Hindlimb muscle (tissue), 1 donor: ENCODE measurements around the gene PEX26. TPM values are rescaled to one million over a fixed set of nuclear protein-coding genes. Genes with fewer than 3 reads are reported as not detected.
"Not testable (repeated sequence)": the region's sequence is repeated elsewhere in the genome, so short reads cannot be mapped to it uniquely, and the experiment has no call there.

Source experiments
- DNase-seq: peaks from one replicate; pipeline ENCODE4 v3.0.0-alpha.2; 2013
- polyA plus RNA-seq: library from polyadenylated mRNA; unstranded; fragments of 120-200 nt; gene quantifications from one replicate; pipeline ENCODE4 v1.2.1, GENCODE V29; 2013; ENCODE audit not compliant: insufficient read length

Gene PEX26
- polyA plus RNA-seq, 1 donor, result 18.0 TPM

- no peak for DNase-seq
Measured at GRCh38 chr22:18101536-18101935, 23.7 kb downstream of the PEX26 start.

DNA sequence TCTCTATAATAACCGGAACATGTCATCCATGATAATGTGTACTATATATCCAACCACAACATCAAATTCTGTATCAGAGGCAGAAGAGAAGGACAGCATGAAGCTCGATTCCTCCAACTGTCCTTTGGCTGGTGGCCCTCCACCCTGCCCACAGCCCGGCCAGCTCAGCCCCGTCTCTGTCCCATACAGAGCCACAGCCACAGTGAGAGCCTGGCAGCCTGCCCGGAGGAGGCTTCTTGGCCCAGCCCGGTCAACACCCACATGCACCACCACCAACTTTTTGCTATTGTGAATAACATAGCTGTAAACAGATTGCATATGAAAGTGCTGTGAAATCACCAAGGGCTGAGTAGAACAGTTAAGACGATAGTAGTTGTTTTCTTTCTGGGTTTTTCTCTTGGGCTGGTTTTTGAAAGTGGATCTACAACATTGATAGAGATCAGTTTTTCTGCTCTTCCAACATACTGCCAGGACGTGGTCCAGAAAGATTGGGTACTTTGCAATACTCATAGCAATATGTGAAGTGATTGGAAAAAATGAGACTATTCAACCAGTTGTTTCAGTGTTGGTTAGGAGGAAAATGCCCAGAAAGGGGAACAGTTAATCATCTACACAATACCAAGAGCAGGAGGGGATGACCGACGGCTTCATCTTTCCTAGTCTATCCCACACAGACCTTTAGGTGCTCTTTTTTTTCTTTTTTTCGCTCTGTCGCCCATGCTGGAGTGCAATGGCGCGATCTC is 25.9 kb downstream of the PEX26 start:
- no peak for DNase-seq

DNA sequence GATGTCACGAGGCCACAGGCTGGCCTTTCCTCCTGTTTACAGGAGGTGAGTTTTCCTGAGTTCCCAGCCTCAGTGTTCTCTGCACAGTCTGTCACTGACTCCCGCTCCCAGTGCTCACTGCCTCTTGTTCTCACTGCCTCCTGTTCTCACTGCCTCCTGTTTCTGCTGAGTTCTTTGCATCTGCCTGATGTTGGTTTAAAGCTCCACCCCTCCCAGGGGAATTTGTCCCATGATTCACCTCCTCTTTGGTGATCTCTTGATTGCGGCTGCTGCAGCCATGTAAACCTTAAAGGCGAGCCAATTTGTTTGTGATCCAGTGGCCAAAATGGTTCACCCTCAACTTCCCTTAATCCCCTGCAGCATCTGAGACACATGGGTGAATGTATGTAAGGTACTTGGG is 26.8 kb downstream of the PEX26 start:
- DNase-seq, result no peak

GRCh38 chr22:18105981-18106380 is 28.2 kb downstream of the PEX26 start:
- DNase-seq, result not testable (repeated sequence)

DNA sequence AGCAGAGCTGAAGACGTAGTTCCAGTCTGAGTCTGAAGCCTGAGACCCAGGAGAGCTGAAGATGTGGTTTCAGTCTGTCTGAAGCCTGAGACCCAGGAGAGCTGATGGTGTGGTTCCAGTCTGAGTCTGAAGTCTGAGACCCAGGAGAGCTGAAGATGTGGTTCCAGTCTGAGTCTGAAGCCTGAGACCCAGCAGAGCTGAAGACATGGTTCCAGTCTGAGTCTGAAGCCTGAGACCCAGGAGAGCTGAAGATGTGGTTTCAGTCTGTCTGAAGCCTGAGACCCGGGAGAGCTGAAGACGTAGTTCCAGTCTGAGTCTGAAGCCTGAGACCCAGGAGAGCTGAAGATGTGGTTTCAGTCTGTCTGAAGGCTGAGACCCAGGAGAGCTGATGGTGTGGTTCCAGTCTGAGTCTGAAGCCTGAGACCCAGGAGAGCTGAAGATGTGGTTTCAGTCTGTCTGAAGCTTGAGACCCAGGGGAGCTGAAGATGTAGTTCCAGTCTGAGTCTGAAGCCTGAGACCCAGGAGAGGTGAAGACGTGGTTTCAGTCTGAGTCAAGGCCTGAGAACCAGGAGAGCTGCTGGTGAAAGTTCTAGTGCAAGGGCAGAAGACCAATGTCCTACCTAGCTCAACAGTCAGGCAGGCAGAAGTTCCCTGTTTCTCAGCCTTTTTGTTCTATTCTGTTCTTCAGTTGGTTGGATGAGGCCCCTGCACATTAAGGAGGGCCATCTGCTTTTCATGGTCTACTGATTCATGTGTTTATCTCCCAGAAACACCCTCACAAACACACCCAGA is 29.0 kb downstream of the PEX26 start:
- not testable (repeated sequence) for DNase-seq

GRCh38 chr22:18108187-18108586 is 30.4 kb downstream of the PEX26 start:
- DNase-seq, result no peak

- DNase-seq, result no peak
Measured at GRCh38 chr22:18109410-18110193, 31.8 kb downstream of the PEX26 start.

DNA sequence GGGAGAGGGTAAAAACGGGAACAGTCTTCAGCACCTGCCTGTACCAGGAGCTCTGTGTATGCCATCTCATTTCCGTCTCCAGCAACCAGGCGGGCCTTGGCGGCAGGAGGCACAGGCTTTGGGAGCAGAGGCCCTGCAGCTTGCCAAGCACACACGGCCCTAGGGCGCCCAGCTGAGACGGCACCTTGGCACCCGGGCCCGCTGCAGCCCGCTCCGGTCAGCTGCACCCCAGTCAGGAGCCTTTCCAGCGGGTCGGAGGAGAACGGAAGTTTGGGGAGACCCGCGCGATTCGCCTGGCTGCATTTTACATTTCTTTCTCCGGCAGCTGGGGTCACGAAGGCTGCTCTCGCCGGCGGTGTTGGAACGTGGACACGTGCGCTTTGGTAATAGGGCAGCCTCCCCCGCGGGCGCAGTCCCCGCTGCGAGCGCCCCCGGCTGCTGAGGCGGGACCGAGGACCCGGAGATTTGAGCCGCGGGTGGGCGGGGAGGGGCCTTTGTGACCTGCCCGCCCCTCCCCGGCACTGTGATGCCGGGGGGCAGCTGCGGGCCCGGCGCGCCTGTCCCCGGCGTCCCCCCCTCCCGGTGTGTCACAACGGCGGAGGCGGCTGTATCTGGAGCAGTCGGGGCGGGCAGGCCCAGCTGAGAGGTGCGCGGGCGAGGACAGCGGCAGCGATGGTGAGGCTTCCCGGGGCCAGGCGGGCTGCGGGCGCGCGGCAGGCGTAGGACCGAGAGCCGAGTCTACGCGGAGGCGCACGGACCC is 32.6 kb downstream of the PEX26 start, which contains the start of gene TUBA8:
Gene TUBA8, plus strand, starts transcription at position 616 of the 760 bp plus-strand sequence. Its CDS starts 57 bp downstream, at position 673.
- peak; percentile 33 for DNase-seq

DNA sequence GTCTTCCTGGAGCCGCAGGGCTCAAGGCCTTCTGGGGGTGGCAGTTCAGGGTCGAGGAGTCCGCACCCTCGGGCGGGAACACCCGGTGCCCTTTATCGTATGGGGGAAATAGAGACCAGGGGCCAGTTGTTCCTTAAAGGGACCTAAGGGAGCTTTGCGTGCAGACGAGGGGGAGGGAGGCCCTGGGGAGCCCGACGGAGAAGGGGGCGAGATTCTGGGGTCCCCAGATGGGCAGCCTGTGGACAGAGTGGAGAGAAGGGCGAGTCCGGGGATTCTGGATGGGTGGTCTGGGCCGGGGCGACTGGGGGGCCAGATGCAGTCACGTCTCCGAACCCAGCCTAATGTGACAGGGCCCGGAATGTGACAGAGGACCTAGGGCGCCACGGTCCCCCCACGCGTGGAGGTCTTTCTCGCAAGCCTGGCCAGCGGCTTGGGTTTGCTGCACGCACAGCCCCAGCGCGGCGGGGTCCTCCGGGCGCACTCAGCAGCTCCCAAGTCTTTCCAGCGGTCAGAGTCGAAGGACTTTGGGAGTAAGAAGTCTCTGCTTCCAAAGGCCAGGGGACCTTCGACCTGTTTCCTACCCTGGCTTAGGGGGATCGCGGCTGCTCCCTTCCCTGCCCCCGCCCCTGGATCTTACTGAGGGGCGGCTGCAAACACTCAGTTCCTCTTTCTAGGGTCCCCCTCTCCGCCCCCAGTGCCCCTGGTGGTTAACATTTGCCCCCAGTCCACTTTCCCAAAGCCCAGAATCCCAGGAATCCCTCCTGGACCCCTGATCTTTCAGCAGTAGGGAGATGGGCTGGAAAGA is 33.4 kb downstream of the PEX26 start:
- no peak for DNase-seq

DNA sequence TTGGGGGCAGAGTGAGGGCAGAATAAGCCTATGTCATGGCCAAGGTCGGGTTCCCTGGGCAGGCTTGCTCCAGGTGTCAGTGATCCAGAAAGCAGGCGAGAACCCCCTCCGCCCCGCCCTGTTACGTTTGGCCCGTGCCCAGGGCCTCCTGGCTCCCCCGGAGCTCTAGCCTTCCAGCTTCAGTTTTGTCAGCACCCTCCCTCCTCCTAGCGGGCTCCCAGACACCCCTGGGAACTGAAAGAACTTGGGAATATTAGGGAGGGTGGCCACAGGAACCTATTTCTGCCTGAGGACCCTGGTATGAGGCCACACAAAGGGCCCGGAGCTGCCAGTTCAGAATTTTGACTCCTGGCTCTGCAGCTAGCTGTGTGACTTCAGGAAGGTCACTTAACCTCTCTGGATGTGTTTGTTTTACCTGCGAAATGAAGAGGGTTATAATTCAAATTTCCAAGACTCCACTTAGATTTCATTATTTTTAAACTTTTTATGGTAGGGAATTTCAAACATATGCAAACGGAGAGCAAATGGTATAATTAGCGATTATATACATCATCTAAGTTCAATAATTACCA is 34.1 kb downstream of the PEX26 start:
- no peak for DNase-seq

DNA sequence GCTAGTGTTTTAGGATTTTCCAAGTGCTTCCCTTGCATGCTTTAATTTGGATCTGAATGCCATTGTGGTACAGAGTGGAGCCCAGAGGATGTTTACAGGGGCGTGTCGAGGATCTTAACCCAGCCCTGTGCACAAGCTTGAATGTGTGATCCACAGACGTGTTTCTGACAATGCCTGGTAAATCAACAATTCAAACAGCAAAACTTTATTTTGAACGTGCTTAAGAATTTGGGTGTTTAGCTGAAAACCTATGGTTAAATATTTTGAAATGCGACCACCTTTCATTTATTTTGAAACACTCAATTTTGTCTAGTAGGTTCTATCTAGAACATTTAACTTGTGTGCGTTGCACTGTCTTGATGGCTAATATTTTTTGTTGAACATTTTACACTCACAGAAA is 34.6 kb downstream of the PEX26 start:
- DNase-seq, result no peak

GRCh38 chr22:18113680-18114394 is 36.0 kb downstream of the PEX26 start:
- no peak for DNase-seq

- DNase-seq, result no peak
Measured at GRCh38 chr22:18114495-18114894, 36.7 kb downstream of the PEX26 start.

DNA sequence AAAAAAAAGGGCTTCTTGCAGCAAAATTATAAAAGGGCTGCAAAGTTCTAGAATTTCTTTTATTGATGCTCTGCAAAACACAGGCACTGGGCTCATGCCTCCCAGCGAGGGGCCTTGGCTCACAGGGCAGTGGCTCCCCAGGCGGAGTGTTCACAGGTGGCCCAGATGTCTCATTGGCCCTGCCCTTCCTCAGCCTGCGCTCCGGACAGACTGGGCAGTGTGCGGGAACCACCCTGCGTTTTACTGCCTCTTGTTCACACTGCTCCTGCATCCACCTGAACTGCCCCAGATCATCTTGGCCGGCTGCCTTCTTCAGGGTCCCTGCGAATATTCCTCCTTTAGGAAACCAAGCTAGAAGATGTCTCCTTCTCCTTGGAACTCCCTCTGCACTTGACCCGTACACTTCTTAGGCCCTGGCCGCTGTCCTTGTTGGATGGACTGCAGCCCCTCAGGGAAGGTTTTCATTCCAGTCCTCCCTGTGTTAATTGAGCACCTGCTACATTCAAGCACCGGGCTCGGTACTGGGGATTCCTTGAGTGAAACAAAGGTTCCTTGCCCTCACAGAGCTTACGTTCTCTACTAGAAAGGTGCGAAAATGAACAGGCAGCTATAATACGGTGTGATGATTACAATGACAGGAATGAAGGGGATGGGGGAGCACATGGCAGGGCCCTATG is 37.3 kb downstream of the PEX26 start:
- no peak for DNase-seq

DNA sequence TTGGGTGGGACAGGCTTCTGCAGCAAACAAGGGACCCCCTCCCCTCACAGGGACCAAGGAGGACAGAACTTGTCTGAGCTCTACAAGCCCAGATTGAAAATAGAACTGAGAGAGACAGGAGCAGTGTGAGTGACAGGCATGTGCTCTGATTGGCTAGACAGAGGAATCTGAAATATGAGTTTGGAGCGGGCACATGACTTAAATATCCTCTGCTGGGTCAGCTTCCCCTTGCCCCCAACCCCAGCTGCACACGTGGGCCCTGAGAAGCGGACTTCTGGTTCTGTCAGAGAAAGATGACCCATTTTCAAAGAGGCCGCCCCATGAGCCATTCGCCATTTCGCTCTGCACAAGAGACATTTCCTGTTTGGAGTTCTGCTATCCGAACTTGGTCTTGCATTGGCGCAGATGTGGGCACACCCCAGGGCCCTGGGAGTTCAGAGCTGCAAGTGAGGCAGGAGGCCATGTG is 38.1 kb downstream of the PEX26 start:
- no peak for DNase-seq

GRCh38 chr22:18116634-18117033 is 38.8 kb downstream of the PEX26 start:
- no peak for DNase-seq

DNA sequence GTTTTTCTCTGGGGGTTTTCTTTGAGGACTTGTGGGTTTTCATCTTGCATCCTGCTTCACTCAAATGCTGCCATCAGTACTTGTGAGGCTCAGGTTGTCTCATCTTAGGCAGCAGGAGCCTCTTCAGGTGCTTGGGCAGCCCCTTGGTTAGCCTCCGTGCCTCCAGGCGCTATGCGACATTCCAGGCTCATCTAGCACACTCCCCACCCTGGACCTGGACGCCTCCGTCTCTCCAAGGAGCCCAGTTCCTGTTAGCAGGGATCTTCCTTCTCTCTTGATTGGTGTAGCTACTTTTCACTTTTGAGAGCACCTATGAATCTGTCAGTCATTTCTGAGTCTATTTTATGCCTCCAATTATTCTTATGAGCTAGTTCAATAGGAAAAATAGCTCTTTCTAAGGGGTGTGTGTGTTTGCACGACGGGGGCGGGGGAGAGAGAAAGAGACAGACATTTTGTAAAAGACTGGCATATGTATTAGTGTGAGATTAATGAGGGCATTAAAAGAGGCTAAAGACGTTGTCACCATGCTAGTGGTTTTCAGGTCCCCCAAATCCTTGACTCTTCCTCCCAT is 40.6 kb downstream of the PEX26 start:
- no peak for DNase-seq

GRCh38 chr22:18119409-18120110 is 41.8 kb downstream of the PEX26 start:
- no peak for DNase-seq

DNA sequence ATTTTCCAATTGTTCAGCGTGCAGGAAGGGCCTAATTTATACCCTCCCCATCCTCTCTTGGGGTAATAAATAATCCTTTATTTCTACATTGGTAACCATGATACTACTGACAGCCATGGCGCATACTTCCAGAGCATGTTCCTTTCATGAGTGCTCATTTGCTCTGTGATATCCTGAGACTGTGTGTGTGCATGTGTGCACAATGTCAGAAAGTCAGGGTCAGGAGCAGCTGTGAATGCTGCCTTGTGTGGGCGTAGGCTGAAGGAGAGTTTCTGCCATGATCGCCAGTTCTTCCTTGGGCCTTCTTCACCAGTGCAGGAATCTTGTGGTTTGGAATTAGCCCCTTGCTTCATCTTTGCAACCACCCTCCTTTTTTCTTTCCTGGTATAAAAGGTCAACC is 43.1 kb downstream of the PEX26 start:
- DNase-seq, result no peak
